HEK293T (cell line): Measurements from ENCODE around the gene CCL25.

ENCODE experiments used
- CTCF ChIA-PET: fragments of 350-600 bp; formaldehyde crosslinking; extraction: SDS; loops from one replicate; lab custom pipeline; 2021; ENCODE audit warnings: antibody characterized with exemption, inconsistent platforms; lab: Yijun Ruan, JAX
- POLR2A ChIA-PET: fragments of 350-600 bp; formaldehyde crosslinking; extraction: SDS; loops from one replicate; lab custom pipeline; 2020; ENCODE audit warnings: antibody characterized with exemption, inconsistent platforms; lab: Yijun Ruan, JAX
- DNase-seq: peaks from one replicate; pipeline ENCODE4 v3.0.0; 2012; ENCODE audit warnings: mixed read lengths; ENCODE audit errors: extremely low spot score
- ARNT ChIP-seq: fragments of 450-650 bp; IDR thresholded peaks from 2 replicates; pipeline ENCODE4 v1.6.1; 2017; ENCODE audit warnings: mild to moderate bottlenecking
- BHLHE40 ChIP-seq: fragments of 450-650 bp; IDR thresholded peaks from 2 replicates; pipeline ENCODE4 v1.6.1; 2016; ENCODE audit warnings: mild to moderate bottlenecking, moderate library complexity, borderline replicate concordance
- CTBP1 ChIP-seq: fragments of 450-650 bp; IDR thresholded peaks from 2 replicates; pipeline ENCODE4 v1.6.1; 2016; ENCODE audit warnings: borderline replicate concordance
- ELF4 ChIP-seq: fragments of 450-650 bp; IDR thresholded peaks from 2 replicates; pipeline ENCODE4 v1.6.1; 2017; ENCODE audit warnings: antibody characterized with exemption
- FOXA1 ChIP-seq: fragments of 450-650 bp; IDR thresholded peaks from 2 replicates; pipeline ENCODE4 v1.6.1; 2016; ENCODE audit warnings: mild to moderate bottlenecking
- FOXK2 ChIP-seq: fragments of 450-650 bp; IDR thresholded peaks from 2 replicates; pipeline ENCODE4 v1.6.1; 2016; ENCODE audit warnings: mild to moderate bottlenecking
- FOXM1 ChIP-seq: fragments of 450-650 bp; IDR thresholded peaks from 2 replicates; pipeline ENCODE4 v1.6.1; 2017; ENCODE audit warnings: mild to moderate bottlenecking, borderline replicate concordance
- HDGF ChIP-seq: fragments of 450-650 bp; IDR thresholded peaks from 2 replicates; pipeline ENCODE4 v1.6.1; 2017; ENCODE audit warnings: antibody characterized with exemption, borderline replicate concordance
- L3MBTL2 ChIP-seq: fragments of 450-650 bp; conservative IDR thresholded peaks from 2 replicates; pipeline ENCODE4 v1.6.1; 2016; ENCODE audit warnings: mild to moderate bottlenecking
- LEF1 ChIP-seq: fragments of 450-650 bp; IDR thresholded peaks from 2 replicates; pipeline ENCODE4 v1.6.1; 2017; ENCODE audit warnings: mild to moderate bottlenecking, borderline replicate concordance
- NFRKB ChIP-seq: fragments of 450-650 bp; IDR thresholded peaks from 2 replicates; pipeline ENCODE4 v1.6.1; 2016; ENCODE audit warnings: mild to moderate bottlenecking, moderate library complexity
- PKNOX1 ChIP-seq: fragments of 450-650 bp; IDR thresholded peaks from 2 replicates; pipeline ENCODE4 v1.6.1; 2016
- SP1 ChIP-seq: fragments of 450-650 bp; IDR thresholded peaks from 2 replicates; pipeline ENCODE4 v1.6.1; 2017
- SUZ12 ChIP-seq: fragments of 450-650 bp; IDR thresholded peaks from 2 replicates; pipeline ENCODE4 v1.6.1; 2016; ENCODE audit warnings: mild to moderate bottlenecking
- TARDBP ChIP-seq: fragments of 450-650 bp; IDR thresholded peaks from 2 replicates; pipeline ENCODE4 v1.6.1; 2016
- ZNF384 ChIP-seq: fragments of 450-650 bp; IDR thresholded peaks from 2 replicates; pipeline ENCODE4 v1.6.1; 2016

CCL25 gene

GRCh38 chr19:8046569-8047165 lies 5.9 kb upstream of the CCL25 start:
- no peak for TF ChIP-seq SUZ12
- POLR2A ChIA-PET: interaction anchor here (0.7 kb wide), 1 partner anchor 13 kb away, joined by 3 read pairs; no protein-coding TSS in a partner anchor
- CTCF ChIA-PET: interaction anchor here (0.7 kb wide), 1 partner anchor 11 kb away, joined by 6 read pairs; no protein-coding TSS in a partner anchor
- DNase-seq: no peak

GRCh38 chr19:8050274-8051096 lies 2.1 kb upstream of the CCL25 start:
- peak; percentile 99 for DNase-seq
- POLR2A ChIA-PET: no interaction called here
- TF ChIP-seq FOXK2 (no peak), CTBP1 (no peak), SUZ12 (no peak), TARDBP (no peak), L3MBTL2 (peak; percentile 69; the same call in 1 of the 2 replicates), PKNOX1 (peak; percentile 94), FOXM1 (no peak), FOXA1 (no peak), SP1 (no peak), NFRKB (no peak), ZNF384 (no peak), HDGF (peak; percentile 80; the same call in 1 of the 2 replicates), LEF1 (no peak), BHLHE40 (no peak), ELF4 (no peak), ARNT (no peak)
- CTCF ChIA-PET: interaction anchor here (0.6 kb wide), 1 partner anchor 122 kb away, joined by 4 read pairs; no protein-coding TSS in a partner anchor

- TF ChIP-seq ZNF384 (no peak), ARNT (no peak), FOXK2 (no peak), LEF1 (no peak), L3MBTL2 (no peak), PKNOX1 (no peak), FOXA1 (no peak), TARDBP (no peak), FOXM1 (no peak), NFRKB (no peak), SP1 (no peak), ELF4 (no peak), SUZ12 (no peak), CTBP1 (no peak), HDGF (no peak), BHLHE40 (no peak)
- CTCF ChIA-PET: no interaction called here
These were observed 1.6 kb downstream of the CCL25 start for GRCh38 chr19:8054169-8054568.

GRCh38 chr19:8056533-8056932 lies 4.0 kb downstream of the CCL25 start:
- TF ChIP-seq FOXK2 (no peak), NFRKB (no peak), PKNOX1 (no peak), SUZ12 (no peak), ARNT (no peak), BHLHE40 (no peak), L3MBTL2 (no peak), LEF1 (no peak), CTBP1 (no peak)
- ChIA-PET POLR2A (no interaction called here), CTCF (interaction anchor here (0.6 kb wide), 1 partner anchor 12 kb away, joined by 9 read pairs; no protein-coding TSS in a partner anchor)
- DNase-seq: no peak

More at GRCh38 chr19:8054169-8054568, 1.6 kb downstream of the CCL25 start:
- POLR2A ChIA-PET: no interaction called here
- no peak for DNase-seq

- TF ChIP-seq FOXM1 (no peak), PKNOX1 (no peak), HDGF (no peak), L3MBTL2 (no peak), ARNT (no peak), NFRKB (no peak), CTBP1 (no peak), BHLHE40 (no peak), SP1 (no peak), ELF4 (no peak), FOXA1 (no peak), FOXK2 (no peak), TARDBP (no peak)
- POLR2A ChIA-PET: no interaction called here
- CTCF ChIA-PET: interaction anchor here (0.6 kb wide), 1 partner anchor 11 kb away, joined by 6 read pairs; no protein-coding TSS in a partner anchor
- no peak for DNase-seq
These were observed 5.1 kb downstream of the CCL25 start for GRCh38 chr19:8057545-8058270.
